Ammon's horn (tissue), 1 donor: ENCODE results near the gene GPS2.

Experiments used
- DNase-seq: peaks from one replicate; pipeline ENCODE4 v3.0.0-alpha.2; 2016; ENCODE audit warnings: low spot score

Gene GPS2, protein sequence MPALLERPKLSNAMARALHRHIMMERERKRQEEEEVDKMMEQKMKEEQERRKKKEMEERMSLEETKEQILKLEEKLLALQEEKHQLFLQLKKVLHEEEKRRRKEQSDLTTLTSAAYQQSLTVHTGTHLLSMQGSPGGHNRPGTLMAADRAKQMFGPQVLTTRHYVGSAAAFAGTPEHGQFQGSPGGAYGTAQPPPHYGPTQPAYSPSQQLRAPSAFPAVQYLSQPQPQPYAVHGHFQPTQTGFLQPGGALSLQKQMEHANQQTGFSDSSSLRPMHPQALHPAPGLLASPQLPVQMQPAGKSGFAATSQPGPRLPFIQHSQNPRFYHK

DNA sequence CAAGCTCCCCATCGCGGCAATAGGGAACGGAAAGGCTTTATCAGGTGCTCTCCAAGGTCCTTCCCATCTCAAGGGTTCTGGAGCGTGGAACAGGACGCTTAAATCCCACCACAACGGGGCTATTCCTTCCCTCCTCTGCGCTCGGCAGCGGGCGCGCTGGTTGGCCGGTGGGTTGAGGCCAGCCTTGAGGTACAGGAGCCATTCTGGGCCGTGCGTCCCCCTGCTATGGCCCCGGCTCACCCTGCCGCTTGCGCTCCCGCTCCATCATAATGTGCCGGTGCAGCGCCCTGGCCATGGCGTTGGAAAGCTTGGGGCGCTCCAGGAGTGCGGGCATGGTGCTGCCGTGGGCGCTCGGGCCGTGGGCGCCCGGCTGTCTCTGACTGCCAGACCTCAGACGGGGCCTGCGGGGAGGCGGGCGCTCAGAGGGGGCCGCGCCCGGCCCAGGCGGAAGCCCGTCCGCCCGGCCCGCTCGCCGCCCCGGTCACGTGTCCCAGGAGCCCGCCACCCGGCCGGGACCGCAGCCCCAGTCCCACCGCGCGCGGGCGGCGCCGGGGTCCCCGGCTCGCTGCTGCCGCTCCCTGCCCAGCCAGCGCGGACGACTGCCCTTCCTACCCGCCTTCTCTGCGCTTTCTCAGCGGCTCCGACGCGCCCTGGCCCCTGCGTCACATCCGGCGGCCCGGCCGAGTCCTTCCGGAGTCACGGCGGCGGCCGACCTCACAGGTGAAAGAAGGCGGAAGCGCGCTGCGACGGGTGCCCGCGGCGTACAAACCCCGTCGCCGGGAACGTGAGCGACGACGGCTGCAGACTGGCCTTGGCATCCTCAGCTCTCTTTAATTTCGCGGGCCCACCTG, at the start of gene GPS2:
Gene GPS2, minus strand, starts transcription at position 642 of the 851 bp plus-strand sequence. Its CDS starts 308 bp downstream, at position 334.
- DNase-seq: peak; percentile 92

DNA sequence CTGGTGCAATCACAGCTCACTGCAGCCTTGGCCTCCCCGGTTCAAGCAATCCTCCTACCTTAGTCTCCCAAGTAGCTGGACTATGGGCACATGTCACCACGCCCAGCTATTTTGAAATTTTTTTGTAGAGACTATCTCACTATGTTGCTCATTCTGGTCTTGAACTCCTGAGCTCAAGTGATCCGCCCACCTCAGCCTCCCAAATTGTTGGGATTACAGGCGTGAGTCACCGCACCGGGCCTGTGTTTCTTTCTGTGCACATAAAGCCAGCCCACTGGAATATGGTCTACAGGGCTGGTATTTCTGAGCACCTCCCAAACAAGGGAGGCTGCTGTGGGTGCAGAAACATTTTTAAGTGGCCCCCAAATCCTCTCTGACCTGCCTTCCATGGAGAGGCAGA, 48.2 kb upstream of the GPS2 start:
- no peak for DNase-seq

DNA sequence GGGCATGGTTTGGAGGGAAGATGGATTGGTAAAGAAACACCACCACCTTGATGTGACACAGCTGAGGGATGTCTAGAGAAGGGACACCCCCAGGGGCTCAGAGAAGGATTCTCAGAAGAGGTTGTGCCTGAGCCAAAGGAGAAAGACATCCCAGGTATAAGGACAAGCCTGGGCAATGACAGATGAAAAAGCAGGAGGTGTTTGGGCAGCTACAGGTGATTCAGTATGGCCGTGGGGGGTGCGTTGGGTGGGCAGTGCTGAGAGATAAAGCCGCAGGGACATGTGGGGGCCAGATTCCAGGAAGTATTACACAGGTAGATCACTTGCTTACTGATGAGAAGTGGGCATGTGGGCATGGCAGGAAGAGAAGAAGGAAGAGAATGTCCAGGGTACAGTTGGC, 46.7 kb upstream of the GPS2 start:
- no peak for DNase-seq

DNA sequence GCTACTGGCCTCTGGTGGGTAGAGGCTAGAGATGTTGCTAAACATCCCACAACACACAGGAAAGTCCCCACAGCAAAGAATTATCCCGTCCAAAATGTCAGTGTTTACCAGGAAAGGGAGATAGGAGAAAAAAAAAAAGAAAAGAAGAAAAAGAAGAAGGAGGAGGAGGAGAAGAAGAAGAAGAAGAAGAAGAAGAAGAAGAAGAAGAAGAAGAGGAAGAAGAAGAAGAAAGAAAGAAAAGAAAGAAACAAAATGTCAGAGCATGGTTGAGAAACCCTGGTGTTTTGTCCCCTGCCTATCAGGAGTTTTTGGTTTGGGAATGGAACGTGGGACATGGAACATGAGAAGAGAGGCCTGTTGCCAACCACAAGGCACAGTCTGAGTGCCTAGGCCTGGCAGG, 42.2 kb upstream of the GPS2 start:
- DNase-seq: no peak

DNA sequence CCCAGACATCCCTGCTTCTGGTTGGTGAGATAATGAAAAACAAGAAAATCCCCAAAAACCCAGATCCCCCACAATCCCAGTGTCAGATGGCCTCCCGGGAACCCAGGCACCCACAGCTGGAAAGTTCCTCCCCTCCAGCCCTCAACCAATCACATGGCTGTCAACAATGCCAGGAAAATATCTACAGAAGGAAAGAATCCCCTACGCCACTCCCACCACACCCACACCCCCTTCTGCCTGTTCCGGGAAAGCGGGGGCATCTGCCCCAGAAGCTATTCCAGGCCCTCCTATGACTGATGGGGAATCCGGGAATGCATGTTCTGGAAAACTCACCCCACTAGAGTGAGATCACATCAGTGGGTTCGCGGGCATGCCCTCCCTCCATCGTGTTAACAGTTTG, 41.6 kb upstream of the GPS2 start:
- DNase-seq: no peak

DNA sequence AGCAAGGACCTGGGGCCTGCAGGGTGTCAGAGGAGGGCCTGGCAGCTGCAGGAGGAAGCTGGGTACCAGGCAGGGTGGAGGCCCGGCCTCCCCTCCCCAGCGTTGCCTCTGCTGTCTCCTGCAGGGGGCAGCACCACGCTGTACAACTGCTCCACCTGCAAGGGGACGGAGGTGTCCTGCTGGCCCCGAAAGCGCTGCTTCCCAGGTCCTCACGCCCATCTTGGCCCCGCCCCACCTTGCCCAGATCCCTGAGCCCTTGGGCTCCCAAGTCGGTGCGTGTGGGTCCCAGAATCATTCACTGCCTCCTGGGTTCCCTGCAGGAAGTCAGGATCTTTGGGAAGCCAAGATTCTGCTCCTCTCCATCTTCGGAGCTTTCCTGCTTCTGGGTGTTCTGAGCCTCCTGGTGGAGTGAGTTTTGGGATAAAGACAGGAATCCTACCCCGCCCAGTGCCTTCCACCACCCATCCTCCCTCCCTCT, 41.0 kb upstream of the GPS2 start:
- DNase-seq: peak; percentile 80

DNA sequence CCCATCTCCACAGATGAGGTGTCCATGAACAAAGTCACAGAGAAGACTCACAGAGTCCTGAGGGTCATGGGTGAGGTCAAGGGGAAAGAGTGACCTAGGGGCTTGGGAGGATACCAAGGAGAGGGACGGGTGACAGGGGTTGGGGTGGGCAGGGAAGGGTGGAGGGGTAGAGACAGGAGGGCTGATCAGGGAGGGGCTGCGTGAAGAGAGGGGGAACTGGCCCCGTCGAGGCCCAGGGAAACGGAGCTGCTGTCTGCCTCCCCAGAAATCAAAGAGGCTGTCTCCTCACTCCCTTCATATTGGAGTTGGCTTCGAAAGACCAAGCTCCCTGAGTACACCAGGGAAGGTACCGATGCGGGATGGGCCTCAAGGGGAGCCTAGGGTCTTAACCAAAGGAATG, 40.4 kb upstream of the GPS2 start:
- no peak for DNase-seq

DNA sequence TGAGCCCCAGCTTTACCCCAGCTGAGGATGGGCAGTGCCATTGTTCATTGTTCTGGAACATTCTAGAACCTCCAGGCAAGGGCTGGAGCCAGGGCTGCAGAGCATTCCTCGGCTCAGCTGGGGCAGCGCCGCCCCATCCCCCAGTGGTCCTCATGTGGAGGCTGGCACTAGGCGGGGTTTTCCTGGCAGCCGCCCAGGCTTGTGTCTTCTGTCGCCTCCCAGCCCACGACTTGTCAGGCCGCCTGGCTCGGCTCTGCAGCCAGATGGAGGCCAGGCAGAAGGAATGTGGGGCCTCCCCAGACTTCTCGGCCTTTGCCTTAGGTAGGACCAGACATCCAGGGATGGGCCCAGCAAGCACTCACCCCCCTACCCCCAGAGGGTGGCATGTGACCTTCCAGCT, 39.9 kb upstream of the GPS2 start, which contains the start of gene TMEM95:
Gene TMEM95, plus strand, starts transcription at position 104 of the 400 bp plus-strand sequence. Its CDS starts 49 bp downstream, at position 153.
- peak; percentile 69 for DNase-seq

DNA sequence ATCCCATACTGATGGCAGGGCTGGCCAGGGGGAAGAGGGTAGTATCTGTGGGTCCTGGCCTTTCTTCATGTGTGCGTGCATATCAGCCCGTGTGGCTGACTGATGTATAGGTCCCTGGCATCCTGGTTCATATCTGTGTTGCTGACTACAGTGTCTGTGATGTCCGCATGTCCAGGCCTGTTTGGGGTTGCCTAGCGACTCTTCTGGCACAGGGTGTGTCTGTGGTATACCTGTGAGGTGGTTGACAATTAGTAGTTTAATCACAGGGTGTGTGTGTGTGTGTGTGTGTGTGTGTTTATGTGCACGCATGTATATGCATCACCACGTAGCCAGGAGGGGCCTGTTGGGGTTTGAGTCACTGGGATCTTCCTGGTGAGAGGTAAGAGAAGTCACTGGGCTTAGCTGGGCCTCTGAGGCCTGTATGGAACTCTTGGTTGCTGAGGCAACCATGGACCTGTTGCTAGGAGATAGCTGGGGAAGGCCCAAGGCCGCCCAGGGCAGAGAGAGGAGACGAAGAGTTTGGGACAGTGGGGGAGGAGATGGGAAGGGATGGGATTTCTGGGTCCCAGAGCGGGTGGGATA, 39.2 kb upstream of the GPS2 start:
- no peak for DNase-seq

DNA sequence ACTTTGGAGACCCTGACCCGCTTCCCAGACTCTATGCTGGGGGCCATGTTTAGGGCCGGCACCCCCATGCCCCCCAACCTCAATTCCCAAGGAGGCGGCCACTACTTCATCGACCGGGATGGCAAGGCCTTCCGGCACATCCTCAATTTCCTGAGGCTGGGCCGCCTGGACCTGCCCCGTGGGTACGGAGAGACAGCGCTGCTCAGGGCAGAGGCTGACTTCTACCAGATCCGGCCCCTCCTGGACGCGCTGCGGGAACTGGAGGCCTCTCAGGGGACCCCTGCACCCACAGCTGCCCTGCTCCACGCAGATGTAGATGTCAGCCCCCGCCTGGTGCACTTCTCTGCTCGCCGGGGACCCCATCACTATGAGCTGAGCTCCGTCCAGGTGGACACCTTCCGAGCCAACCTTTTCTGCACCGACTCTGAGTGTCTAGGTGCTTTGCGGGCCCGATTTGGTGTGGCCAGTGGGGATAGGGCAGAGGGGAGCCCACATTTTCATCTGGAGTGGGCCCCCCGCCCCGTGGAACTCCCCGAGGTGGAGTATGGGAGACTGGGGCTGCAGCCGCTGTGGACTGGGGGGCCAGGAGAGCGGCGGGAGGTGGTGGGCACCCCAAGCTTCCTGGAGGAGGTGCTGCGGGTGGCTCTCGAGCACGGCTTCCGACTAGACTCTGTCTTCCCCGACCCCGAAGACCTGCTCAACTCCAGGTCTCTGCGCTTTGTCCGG, 37.9 kb upstream of the GPS2 start:
- DNase-seq: no peak

DNA sequence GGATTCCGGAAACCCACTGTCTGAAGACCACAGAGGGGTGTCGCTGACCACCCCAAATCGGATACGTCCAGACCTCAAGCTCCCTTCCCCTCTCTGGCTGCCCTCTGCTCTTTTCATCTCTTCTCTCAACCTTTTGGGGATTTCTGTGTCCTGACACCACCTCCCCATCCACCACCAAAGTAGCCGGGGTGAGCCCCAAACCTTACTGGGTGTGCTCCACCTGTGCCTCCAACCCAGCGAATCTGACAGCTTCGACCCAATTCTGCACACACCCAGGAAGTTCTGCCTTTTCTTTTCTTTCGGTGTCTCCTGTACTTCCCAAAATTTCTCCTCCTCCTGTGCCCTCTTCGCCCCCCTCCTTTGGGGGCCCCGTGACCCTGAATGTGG, 37.3 kb upstream of the GPS2 start:
- no peak for DNase-seq

DNA sequence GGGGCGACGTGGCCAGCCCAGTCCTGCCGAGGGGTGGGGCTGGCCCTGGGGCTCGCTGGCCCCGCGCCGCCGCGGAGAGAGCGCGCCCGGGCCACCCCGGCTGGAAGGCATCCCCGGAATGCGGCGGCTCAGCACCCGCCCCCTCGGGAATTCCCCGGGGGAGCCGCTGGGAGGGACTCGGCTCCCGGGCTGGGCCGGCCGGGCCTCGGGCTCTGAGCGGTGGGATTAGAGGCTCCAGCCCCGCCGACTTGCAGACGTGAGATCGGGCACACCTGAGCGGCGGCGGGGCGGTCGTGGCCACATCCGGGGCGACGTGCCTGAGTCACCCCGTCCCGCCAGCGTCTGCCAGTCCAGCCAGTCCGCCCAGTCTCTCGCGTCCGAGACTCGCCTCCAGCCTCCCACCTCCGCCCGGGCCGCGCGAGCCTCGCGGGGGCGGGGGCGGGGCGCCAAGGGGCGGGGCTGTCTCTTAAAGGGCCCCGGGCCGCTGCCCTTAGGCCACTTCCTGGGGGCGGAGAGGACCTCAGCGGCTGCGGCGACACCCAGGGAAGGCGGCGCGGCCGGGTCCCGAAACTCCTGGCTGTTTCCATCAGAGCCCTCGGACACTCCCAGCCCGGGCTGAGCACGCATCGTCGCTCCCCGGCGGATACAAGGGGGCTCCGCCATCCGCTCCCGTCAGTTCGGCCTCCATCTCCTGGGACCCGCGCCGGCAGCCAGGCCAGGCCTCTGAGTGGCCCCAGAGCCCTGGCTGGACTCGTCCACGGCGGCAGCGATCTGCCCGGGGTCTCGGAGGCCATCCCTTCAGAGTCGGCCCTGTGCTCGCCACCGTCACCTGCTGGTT, 36.7 kb upstream of the GPS2 start, which contains the start of gene KCTD11:
Gene KCTD11, plus strand, starts transcription at position 498 of the 838 bp plus-strand sequence.
- DNase-seq: peak; percentile 83

DNA sequence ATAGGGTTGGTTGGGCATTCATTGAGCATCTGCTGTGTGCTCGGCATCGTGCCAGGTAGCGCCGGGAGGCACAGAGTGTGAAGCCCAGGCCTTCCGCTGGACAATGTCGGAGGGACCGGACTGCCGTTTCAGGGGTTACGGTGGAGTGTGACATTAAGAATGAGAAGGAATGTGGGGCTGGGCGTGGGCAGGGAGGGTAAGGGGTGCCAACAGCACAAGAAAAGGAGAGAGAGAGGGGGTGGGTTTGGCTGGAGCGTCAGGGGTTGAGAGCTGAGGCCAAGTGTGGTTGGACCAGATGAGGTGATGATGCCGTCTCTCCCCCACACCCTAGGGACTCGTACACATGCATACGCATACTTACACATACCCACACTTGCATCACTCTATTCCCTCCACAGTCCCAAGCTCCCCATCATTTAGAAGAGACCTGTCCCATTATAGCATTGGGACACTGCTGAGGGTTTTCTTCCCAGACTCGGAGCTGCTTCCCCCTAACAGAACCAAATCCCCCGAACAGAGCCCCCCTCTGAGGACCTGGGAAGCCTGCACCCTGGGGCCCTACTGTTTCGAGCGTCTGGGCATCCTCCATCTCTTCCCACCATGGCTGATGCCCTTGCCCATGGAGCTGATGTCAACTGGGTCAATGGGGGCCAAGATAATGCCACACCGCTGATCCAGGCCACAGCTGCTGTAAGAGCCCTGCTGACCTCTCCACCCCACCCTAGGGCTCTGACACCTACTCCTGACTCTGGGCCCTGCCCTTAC, 33.5 kb upstream of the GPS2 start:
- DNase-seq: no peak

DNA sequence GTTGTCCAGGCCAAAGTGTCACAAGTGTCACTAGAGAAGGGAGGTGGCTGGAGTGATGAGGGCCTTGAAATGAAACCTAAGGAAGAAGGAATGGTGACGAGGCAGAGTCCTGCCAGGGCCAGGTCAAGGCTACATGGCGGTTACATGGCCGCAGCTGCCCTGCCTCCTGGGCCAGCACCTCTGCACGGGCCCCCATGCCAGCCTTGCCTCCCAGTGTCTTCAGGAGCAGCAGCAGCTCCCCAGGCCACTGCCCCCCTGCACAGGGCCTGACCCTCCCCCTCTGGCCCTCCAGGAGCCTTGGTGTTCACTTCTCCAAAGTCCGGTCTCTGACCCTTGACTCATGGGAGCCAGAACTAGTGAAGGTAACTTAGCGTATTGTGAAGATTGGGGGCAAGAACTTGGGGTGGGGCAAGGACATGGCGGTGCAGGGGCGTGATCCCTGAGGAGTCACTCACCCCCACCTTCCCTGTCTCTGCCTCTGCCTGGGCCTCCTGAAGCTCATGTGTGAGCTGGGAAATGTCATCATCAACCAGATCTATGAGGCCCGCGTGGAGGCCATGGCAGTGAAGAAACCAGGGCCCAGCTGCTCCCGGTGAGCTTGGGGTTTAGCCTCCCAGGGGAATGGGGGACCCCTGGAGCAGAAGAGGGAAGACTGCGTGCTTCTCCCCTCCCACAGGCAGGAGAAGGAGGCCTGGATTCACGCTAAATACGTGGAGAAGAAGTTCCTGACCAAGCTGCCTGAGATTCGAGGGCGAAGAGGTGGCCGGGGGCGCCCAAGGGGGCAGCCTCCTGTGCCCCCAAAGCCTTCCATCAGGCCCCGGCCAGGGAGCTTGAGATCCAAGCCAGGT, 32.7 kb upstream of the GPS2 start:
- no peak for DNase-seq

DNA sequence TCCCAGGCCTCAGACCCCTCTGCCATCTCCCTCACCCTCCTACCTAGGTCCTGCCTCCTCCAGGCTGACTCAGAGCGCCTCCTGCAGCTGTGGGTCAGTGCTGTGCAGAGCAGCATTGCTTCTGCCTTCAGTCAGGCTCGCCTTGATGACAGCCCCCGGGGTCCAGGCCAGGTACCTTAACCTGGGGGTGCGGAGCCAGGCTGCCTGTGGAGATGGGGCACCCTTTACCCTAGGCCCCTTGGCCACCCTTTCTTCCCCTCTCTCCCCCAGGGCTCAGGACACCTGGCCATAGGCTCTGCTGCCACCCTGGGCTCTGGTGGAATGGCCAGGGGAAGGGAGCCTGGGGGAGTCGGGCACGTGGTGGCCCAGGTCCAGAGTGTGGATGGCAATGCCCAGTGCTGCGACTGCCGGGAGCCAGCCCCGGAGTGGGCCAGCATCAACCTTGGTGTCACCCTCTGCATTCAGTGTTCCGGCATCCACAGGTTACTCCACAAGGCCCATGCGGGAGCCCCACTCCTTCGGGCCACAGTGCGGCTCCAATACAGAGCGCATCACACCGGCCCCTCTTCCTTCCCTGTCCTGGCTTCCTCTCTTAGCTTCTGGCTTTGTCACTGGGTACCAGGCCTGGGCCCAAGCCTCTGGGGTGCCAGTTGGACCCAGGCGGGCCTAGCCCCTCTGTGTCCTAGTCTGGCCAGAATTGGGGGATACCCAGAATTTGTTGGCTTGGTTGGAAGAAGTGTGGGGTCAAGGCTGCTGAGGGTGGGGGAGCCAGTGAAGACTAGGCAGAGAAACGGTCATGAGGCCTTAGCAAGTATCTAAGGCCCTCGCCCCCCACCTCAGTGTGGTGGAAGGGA, 31.8 kb upstream of the GPS2 start:
- no peak for DNase-seq

DNA sequence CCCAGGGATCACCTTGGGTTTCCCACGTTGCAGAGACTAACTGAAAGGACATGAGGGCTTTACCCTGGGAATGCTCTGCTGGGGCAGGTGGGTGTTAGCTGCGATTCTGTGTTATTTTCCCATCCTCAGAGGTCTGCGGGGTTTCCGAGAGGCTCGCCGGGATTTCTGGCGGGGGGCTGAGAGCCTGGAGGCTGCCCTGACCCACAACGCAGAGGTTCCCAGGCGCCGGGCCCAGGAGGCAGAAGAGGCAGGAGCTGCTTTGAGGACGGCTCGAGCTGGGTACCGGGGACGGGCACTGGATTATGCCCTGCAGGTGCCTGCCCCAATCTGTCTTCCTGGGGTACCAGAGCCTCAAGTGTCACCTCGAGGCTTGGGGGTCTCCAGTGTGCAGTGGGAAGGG, 28.1 kb upstream of the GPS2 start:
- DNase-seq: no peak

DNA sequence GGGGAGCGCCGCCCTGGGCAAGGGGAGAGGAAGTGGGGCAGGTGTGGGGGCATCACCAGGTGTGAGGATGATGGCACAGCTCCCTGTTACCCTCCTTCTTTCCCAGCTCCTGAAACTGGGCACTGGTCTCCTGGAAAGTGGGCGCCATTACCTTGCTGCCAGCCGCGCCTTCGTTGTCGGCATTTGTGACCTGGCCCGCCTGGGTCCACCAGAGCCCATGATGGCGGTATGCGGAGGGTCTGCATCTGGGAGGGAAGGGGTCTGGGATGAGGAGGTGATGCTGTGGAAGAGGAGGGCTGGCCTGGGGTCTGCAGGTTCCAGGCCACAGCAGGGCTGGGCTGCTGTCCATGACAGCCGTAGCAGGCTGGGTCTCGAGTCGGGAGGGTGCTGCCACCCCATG, 26.7 kb upstream of the GPS2 start:
- DNase-seq: no peak

DNA sequence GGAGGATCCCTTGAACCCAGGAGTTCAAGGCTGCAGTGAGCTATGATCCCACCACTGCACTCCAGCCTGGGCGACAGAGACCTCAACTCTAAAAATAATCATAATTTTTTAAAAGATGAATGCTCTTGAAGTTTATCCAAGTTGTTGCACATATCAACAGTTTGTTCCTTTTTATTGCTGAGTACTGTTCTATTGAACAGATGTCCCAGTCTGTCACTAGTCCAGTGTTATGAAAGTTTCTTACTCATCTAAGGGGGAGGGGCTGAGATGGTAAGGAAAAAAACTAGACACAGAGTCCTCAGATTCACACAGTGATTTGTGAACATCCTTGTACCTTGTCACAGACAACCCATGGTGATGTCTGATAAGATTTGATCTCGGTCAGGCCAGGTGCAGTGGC, 25.0 kb upstream of the GPS2 start:
- peak; percentile 46 for DNase-seq
